ENCODE results near the gene SDK1. TPM values are rescaled to one million over a fixed set of nuclear protein-coding genes. Genes with fewer than 3 reads are reported as not detected.

Gene SDK1
- total and polyA plus RNA-seq, 2 of the 8 experiments (the other 6 are each of a cell fraction or from before 2014, with no cell fraction given), result 3.3 to 7.2 TPM

DNA sequence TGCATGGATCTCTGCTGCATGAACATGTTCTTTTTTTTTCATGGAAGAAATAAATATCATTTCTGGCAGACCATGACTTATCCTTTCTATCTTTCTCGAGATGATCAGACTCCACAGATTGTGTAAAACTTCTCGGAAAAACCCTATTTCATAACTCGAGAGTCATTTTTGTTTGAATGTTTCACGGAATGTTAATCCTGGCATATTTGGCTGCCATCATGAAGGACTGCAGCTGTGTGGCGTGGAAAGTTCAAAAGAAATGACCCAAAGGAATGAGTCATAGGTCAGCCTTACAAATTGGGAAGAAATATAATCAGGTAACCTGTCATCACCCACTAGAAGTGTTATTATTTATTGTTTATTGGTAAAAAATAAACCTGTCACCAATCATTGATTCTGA, 566.8 kb downstream of the SDK1 start (continued):
- TF ChIP-seq, protein P1, sequence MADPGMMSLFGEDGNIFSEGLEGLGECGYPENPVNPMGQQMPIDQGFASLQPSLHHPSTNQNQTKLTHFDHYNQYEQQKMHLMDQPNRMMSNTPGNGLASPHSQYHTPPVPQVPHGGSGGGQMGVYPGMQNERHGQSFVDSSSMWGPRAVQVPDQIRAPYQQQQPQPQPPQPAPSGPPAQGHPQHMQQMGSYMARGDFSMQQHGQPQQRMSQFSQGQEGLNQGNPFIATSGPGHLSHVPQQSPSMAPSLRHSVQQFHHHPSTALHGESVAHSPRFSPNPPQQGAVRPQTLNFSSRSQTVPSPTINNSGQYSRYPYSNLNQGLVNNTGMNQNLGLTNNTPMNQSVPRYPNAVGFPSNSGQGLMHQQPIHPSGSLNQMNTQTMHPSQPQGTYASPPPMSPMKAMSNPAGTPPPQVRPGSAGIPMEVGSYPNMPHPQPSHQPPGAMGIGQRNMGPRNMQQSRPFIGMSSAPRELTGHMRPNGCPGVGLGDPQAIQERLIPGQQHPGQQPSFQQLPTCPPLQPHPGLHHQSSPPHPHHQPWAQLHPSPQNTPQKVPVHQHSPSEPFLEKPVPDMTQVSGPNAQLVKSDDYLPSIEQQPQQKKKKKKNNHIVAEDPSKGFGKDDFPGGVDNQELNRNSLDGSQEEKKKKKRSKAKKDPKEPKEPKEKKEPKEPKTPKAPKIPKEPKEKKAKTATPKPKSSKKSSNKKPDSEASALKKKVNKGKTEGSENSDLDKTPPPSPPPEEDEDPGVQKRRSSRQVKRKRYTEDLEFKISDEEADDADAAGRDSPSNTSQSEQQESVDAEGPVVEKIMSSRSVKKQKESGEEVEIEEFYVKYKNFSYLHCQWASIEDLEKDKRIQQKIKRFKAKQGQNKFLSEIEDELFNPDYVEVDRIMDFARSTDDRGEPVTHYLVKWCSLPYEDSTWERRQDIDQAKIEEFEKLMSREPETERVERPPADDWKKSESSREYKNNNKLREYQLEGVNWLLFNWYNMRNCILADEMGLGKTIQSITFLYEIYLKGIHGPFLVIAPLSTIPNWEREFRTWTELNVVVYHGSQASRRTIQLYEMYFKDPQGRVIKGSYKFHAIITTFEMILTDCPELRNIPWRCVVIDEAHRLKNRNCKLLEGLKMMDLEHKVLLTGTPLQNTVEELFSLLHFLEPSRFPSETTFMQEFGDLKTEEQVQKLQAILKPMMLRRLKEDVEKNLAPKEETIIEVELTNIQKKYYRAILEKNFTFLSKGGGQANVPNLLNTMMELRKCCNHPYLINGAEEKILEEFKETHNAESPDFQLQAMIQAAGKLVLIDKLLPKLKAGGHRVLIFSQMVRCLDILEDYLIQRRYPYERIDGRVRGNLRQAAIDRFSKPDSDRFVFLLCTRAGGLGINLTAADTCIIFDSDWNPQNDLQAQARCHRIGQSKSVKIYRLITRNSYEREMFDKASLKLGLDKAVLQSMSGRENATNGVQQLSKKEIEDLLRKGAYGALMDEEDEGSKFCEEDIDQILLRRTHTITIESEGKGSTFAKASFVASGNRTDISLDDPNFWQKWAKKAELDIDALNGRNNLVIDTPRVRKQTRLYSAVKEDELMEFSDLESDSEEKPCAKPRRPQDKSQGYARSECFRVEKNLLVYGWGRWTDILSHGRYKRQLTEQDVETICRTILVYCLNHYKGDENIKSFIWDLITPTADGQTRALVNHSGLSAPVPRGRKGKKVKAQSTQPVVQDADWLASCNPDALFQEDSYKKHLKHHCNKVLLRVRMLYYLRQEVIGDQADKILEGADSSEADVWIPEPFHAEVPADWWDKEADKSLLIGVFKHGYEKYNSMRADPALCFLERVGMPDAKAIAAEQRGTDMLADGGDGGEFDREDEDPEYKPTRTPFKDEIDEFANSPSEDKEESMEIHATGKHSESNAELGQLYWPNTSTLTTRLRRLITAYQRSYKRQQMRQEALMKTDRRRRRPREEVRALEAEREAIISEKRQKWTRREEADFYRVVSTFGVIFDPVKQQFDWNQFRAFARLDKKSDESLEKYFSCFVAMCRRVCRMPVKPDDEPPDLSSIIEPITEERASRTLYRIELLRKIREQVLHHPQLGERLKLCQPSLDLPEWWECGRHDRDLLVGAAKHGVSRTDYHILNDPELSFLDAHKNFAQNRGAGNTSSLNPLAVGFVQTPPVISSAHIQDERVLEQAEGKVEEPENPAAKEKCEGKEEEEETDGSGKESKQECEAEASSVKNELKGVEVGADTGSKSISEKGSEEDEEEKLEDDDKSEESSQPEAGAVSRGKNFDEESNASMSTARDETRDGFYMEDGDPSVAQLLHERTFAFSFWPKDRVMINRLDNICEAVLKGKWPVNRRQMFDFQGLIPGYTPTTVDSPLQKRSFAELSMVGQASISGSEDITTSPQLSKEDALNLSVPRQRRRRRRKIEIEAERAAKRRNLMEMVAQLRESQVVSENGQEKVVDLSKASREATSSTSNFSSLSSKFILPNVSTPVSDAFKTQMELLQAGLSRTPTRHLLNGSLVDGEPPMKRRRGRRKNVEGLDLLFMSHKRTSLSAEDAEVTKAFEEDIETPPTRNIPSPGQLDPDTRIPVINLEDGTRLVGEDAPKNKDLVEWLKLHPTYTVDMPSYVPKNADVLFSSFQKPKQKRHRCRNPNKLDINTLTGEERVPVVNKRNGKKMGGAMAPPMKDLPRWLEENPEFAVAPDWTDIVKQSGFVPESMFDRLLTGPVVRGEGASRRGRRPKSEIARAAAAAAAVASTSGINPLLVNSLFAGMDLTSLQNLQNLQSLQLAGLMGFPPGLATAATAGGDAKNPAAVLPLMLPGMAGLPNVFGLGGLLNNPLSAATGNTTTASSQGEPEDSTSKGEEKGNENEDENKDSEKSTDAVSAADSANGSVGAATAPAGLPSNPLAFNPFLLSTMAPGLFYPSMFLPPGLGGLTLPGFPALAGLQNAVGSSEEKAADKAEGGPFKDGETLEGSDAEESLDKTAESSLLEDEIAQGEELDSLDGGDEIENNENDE (IDR thresholded peaks at IDR 0.05; ENCODE audit: insufficient replicate concordance, low read length), result no peak
